ENCODE data around the gene RABGEF1.
A peak's percentile ranks its signal among the peaks of the same experiment; 100 is the strongest.
"Not testable (repeated sequence)": the region's sequence is repeated elsewhere in the genome, so short reads cannot be mapped to it uniquely, and the experiment has no call there.

Gene RABGEF1

DNA sequence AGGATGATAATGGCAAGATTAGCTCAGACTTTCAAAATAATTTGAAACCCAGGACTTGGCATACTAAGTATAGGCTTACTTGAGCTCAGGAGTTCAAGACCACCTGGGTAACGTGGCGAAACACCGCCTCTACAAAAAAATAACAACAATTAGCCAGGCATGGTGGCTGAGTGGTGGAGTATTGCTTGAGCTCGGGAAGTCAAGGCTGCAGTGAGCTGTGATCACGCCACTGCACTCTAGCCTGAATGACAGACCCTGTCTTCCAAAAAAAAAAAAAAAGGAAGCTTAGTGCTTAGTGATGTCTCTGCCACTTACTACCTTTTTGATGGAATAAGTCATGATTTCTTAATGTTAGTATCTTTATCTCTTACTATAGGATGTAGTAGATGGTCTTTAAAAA, 25.5 kb downstream of the RABGEF1 start:
- DNase-seq: no peak

DNA sequence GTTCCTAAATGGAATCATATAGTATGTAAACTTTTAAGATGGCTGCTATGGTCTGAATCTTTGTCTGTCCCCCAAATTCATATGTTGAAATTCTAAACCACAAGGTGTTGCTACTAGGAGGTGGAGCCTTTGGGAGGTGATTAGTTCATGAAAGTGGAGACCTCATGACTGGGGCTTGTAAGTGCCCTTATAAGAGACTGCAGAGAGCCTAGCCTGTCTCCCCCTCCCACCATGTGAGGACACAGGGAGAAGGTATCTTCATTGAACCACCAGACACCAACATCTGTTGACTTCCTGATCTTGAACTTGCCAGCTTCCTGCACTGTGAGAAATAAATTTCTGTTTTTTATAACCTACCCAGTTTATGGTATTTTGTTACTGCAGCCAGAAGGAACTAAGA, 27.0 kb downstream of the RABGEF1 start:
- not testable (repeated sequence) for DNase-seq

GRCh38 chr7:66768865-66769832, 28.6 kb downstream of the RABGEF1 start:
- DNase-seq: no peak

DNA sequence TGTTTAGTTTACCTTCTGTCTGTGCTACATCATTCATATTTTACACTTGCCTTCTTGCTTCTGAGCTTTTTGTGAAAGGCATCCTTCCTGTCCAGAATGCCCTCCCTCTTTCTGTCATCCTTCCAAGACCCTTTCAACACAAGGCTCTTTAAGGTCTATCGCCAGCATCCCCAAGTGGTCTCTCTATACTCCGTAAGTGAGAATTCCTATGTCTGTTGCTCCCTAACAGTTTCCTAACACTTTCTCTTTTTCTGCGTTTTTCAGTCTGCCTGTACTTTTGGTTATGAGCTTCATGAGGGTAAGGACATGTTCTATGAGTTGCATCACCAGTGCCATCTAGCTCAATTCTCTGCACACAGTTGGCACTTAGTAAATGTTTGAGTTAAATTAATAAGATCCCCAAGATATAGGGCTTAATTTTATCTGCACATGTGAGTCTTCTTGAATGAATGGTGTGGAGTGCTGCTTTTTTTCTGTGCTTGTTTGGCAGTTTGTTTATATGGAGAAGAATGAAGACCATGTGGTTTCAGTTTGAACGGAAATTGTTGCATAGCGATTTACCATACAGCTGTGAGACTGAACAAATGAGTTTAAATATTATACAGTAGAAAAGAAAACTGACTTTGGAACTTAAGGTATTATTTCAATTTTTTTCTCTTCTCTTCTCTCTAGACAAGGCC, 29.4 kb downstream of the RABGEF1 start:
- no peak for DNase-seq

- no peak for DNase-seq
Observed at GRCh38 chr7:66771795-66772194, 31.3 kb downstream of the RABGEF1 start.

GRCh38 chr7:66773744-66774143, 33.2 kb downstream of the RABGEF1 start:
- not testable (repeated sequence) for DNase-seq

GRCh38 chr7:66776383-66776782, 35.9 kb downstream of the RABGEF1 start:
- DNase-seq: not testable (repeated sequence)

DNA sequence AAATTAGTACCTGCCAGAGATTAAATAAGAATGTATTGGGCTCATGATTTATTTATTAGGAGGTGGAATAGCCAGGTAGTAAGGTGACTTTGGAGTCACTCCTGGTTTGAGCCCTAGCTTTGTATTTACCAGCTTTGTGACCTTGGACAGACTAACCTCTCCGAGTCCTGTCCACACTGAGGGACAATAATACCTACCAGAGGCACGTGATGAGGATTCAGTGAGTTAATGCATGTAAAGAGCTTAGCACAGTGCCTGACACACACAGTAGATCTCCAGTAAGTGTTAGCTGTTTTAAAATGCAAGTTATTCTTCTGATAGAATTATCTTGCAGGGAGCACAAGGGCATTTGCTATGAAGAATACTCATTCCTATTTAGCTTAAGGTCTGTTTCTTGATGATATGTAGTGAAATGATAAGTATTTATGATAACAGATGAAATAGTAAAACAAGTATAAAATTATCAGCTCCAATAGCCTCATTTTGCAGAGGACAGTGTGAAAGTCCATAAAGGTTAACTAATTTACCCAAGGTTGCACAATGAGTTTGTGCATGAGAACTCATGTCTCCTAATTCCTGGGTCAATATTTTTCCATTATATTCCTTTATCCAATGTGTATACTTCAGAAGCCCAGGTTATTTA, 36.4 kb downstream of the RABGEF1 start:
- no peak for DNase-seq

- no peak for DNase-seq
Observed at GRCh38 chr7:66778201-66778600, 37.7 kb downstream of the RABGEF1 start.

- DNase-seq: no peak
Observed at GRCh38 chr7:66779669-66780409, 39.3 kb downstream of the RABGEF1 start.

DNA sequence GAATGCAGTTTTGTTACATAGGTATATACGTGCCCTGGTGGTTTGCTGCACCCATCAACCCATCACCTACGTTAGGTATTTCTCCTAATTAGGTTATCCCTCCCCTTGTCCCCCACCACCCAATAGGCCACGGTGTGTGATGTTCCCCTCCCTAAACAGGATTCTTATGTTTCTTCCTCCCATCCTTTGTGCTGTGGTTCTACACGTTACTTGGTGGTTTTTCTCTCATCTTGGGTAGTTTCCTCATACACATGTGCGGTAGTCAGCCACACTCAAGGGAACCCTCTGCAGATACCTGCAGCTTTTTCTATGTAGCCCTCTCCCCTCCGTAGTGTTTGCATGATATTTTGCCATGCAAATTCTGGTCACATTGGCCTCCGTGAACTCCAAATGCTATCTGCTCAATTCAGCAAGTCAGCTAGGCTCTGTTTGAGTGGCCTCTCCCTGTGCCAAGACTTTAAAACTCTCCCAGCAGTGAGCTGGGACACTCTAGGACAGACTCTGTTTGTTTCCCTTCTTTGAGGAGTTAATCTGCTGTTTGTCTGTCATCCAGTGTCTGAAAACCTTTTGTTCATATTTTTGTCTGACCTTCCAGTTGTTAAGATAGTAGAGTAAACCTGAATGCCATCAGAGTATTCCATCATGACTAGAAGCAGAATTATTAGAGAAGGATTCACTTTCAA, 41.0 kb downstream of the RABGEF1 start:
- no peak for DNase-seq

GRCh38 chr7:66782875-66783274, 42.3 kb downstream of the RABGEF1 start:
- DNase-seq: not testable (repeated sequence)

DNA sequence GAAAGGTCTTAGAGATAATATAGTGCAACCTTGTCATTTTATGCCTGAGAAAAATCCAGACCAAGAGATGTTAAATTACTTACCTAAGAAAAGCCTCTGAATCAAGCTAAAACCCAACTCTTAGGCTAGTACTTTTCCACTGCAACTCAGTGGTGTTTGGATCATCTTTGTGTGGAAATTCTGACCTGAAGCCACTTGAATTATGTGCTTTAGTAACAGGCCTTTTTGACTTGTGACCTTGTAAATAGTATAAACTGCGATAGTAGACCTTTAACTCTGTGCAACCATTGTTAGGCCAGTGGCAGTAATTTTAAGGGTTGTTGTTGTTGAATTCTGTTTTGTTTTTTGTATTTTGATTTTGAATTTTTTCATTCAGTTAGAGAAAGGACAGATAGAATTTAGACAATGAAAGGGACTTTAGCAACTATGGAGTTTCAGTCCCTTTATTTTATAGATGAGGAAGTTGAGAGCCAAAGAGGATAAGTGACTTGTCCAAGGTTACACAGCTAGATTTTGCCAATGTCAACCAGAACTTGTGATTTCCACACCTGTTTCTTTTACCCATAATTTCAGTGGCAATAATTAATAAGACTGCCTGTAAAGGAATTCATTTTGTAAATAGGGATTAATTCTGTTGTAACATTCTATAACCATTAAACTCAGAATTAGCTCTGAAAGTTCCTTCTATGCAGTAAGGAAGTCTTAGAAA, 43.5 kb downstream of the RABGEF1 start:
- not testable (repeated sequence) for DNase-seq

GRCh38 chr7:66790196-66790595, 49.7 kb downstream of the RABGEF1 start:
- DNase-seq: no peak

- DNase-seq: no peak
Observed at GRCh38 chr7:66790725-66791124, 50.2 kb downstream of the RABGEF1 start.

- DNase-seq: no peak
Observed at GRCh38 chr7:66800591-66800990, 60.1 kb downstream of the RABGEF1 start.

DNA sequence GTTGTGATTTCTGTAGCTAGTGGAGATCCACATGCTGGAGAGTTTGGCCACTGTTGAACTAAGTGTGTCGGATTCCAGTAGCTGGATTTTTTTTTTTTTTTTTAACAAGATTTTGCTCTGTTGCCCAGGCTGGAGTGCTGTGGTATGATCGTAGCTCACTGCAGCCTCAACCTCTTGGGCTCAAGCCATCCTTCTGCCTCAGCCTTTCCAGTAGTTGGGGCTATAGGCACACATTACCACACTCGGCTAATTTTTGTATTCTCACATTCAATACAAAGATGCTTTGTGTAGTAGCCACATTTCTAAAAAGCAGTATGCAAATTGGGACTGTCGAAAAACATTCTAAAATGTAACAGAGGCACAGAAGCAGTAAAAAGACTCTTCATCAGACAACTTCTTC, 63.5 kb downstream of the RABGEF1 start:
- DNase-seq: no peak

DNA sequence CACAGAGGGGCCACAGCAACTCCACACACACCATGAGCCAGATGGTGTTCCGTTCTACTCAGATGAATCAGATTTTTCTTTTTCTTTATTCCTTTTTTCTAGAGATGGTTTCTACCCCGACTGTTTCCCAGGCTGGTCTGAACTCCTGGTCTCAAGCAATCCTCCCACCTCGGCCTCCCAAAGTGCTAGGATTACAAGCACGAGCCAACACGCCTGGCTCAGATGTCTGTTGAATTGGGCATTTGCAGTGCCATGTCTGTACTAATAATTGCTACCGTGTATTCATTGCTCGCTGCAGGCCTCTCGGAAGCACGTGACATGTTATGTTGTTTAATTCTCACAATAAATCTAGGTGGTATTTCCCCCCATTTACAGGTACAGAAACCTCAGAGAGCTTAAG, 67.2 kb downstream of the RABGEF1 start:
- DNase-seq: peak; percentile 9

DNA sequence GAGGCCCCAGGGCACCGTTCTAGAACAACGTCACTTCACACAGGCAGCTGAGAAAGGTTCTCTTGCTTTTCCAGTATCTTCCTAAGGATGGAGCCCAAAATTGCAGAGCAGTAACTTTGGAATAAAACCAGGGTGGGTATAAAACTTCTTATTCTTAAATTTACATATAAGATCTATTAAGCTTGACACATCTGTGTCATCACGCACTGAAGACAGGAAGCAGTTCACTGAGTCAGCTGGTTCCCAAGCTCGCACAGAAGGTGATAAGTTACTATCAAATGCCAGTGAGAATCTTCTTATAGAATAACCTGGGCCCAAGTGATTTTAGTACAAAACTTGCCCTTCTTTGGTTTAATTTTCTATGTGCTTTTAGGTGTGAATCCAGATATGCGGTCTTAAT, 70.2 kb downstream of the RABGEF1 start:
- DNase-seq: no peak

GRCh38 chr7:66815186-66815875, 74.8 kb downstream of the RABGEF1 start:
- not testable (repeated sequence) for DNase-seq

DNA sequence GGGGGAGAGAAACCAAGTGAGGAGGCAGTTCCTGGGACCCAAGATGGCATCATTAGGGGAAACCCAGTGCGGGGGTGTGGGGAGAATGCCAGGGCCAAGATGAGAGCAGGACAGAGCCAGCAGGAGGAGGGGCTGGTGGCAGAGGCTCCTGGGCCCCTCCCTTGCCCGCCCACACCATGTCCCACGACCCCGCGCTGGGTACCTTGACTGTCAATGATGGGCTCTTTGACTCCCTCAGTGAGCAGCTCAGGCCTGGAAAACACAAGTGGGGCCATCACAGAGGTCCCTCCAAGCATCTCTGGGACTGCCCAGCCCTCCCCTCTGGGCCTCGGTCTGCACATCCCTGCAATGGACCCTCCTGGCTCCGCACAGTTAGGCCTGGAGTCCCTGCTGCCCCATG, 75.4 kb downstream of the RABGEF1 start:
- no peak for DNase-seq
